Breast epithelium (tissue), 4 donors: ENCODE data around the gene RIMOC1. TPM values are rescaled to one million over a fixed set of nuclear protein-coding genes. Genes with fewer than 3 reads are reported as not detected.
"Not testable (repeated sequence)": the region's sequence is repeated elsewhere in the genome, so short reads cannot be mapped to it uniquely, and the experiment has no call there.

Experiments used
- DNase-seq, 2 donors: peaks; one replicate each; pipeline ENCODE4 v3.0.0-alpha.2; 2019; ENCODE audit warnings: low spot score in 2 of 2
- H3K27ac ChIP-seq, 2 donors: fragments of 200-600 bp; sonication (generic) in 1 of 2; one replicate each; pipeline ENCODE4 v1.5.1; 2016 to 2019; ENCODE audit warnings: mild to moderate bottlenecking in 1 of 2
- H3K27me3 ChIP-seq, 2 donors: fragments of 200-600 bp; sonication (generic) in 1 of 2; one replicate each; pipeline versions ENCODE4 v1.5.1 to v1.6.0; 2017 to 2019; ENCODE audit warnings: control low read depth in 1 of 2, mild to moderate bottlenecking in 1 of 2
- H3K36me3 ChIP-seq: fragments of 200-600 bp; one replicate; pipeline ENCODE4 v1.5.1; 2019
- H3K4me1 ChIP-seq, 2 donors: fragments of 200-600 bp; sonication (generic); one replicate each; pipeline ENCODE4 v1.5.1; 2016 to 2019; ENCODE audit warnings: control low read depth in 1 of 2
- H3K4me3 ChIP-seq, 3 donors: fragments of 200-600 bp; sonication (generic); 1 replicate in 2 of 3; 2 replicates in 1 of 3; pipeline ENCODE4 v1.5.1; 2016 to 2019; ENCODE audit warnings: mild to moderate bottlenecking in 3 of 3, moderate library complexity in 2 of 3
- H3K9me3 ChIP-seq, 2 donors: fragments of 200-600 bp; sonication (generic) in 1 of 2; one replicate each; pipeline ENCODE4 v1.5.1; 2016 to 2019; ENCODE audit warnings: control low read depth in 1 of 2
- POLR2A ChIP-seq: fragments of 450-650 bp; IDR thresholded peaks from one replicate; pipeline ENCODE4 v1.6.1; 2016; ENCODE audit warnings: antibody characterized with exemption, mild to moderate bottlenecking, moderate library complexity
- POLR2AphosphoS5 ChIP-seq, 3 donors: sonication (generic); formaldehyde crosslinking; IDR thresholded peaks; one replicate each; pipeline ENCODE4 v1.6.1; 2017; ENCODE audit warnings: antibody characterized with exemption in 3 of 3
- intact Hi-C: fragments of 100-400 bp; cut with DNase I; formaldehyde crosslinking; loops from one replicate; pipeline ENCODE4 v1.15.1; 2023; ENCODE audit warnings: low total_unique reads
- total RNA-seq, 3 donors: library from RNA; depleted of rRNA; stranded (reverse); fragments of >200 nt; gene quantifications; one replicate each; pipeline ENCODE4 v1.1.0, GENCODE V29; 2016
- TF ChIP-seq, protein P1 (sequence below), 3 donors: fragments of 450-650 bp; IDR thresholded peaks; one replicate each; pipeline ENCODE4 v1.5.1; 2016 to 2017; ENCODE audit warnings: antibody characterized with exemption in 3 of 3, mild to moderate bottlenecking in 3 of 3, moderate library complexity in 3 of 3

The RIMOC1 gene
- total RNA-seq, 3 donors from 2014 or later, result 16.4 to 23.0 (median 21.7) TPM

DNA sequence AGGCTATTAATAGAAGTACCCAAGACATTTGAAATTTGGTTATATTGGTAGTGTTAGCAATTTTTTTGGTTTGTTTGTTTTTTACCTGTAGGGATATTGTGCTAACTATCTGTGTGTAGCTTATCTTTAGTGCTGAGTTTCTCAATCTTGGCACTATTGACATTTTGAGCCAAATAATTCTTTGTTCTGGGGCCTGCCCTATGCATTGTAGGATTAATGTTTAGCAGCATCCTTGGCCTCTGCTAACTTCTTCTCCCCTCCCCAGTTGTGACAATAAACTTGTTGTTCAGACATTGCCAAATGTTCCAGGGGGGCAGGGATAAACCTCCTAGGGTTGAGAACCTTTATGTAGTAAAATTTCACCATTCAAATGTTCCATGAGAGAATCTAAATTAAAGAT lies 24.9 kb downstream of the RIMOC1 start:
- Histone ChIP-seq H3K4me1 (no peaks in the 10 kb centered on the region), H3K27ac (no peak overlapping the region), H3K36me3 (no peaks in the 10 kb centered on the region), H3K9me3 (no peaks in the 10 kb centered on the region), H3K27me3 (no peaks in the 10 kb centered on the region), H3K4me3 (no peak overlapping the region)
- intact Hi-C loops, result no loop called here
- TF ChIP-seq POLR2AphosphoS5 (IDR thresholded peaks at IDR 0.05), result no peak
- TF ChIP-seq POLR2A, result no peak
- TF ChIP-seq, protein P1, sequence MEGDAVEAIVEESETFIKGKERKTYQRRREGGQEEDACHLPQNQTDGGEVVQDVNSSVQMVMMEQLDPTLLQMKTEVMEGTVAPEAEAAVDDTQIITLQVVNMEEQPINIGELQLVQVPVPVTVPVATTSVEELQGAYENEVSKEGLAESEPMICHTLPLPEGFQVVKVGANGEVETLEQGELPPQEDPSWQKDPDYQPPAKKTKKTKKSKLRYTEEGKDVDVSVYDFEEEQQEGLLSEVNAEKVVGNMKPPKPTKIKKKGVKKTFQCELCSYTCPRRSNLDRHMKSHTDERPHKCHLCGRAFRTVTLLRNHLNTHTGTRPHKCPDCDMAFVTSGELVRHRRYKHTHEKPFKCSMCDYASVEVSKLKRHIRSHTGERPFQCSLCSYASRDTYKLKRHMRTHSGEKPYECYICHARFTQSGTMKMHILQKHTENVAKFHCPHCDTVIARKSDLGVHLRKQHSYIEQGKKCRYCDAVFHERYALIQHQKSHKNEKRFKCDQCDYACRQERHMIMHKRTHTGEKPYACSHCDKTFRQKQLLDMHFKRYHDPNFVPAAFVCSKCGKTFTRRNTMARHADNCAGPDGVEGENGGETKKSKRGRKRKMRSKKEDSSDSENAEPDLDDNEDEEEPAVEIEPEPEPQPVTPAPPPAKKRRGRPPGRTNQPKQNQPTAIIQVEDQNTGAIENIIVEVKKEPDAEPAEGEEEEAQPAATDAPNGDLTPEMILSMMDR (IDR thresholded peaks at IDR 0.05), result no peak
- DNase-seq, result no peak

DNA sequence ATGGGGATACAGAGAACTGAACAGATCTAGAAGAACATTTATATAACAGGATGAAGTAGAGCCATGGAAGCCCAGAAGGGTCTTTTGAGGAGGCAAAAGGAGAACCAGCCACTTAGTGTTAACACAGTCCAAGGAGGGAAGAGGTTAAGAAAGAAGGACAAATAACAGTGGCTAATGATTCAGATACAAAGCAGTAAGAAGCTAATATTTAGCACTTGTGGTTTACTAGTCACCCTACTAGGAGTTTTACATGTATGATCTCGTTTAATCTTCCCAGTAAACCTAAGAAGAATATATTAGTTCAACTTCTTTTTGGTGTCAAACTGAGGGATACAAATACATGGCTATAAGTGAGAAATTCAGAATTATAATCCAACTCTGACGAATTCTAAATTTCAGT lies 28.6 kb downstream of the RIMOC1 start:
- DNase-seq, result no peak
- H3K36me3 ChIP-seq, result no peaks in the 10 kb centered on the region
- H3K4me1 ChIP-seq, result no peaks in the 10 kb centered on the region

DNA sequence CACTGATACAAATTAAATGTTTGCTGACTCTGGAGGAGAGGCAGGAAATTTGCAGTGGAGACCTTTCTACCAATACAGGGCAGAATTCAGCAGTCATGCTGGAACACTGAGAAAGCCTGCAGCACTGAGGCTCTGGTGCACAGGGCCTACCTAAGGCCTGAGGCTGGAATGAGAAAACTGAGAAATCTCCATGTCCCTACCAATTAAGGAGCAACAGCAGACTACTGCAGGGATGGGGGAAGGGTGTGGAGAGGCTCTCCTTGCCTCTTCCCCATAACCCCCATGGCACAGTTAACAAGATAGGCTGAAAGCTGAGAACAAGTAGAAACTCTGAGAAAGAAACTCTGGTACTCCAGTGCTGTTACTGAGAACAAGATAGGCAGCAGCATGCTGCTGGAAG lies 31.4 kb downstream of the RIMOC1 start:
- Histone ChIP-seq H3K4me1 (no peaks in the 10 kb centered on the region), H3K36me3 (no peaks in the 10 kb centered on the region), H3K27me3 (no peaks in the 10 kb centered on the region), H3K4me3 (no peak overlapping the region), H3K27ac (no peak overlapping the region), H3K9me3 (no peaks in the 10 kb centered on the region)
- no peak for DNase-seq
- intact Hi-C loops, result no loop called here
- TF ChIP-seq POLR2AphosphoS5 (IDR thresholded peaks at IDR 0.05) (no peak), POLR2A (no peak)

More for the DNA sequence above, 28.6 kb downstream of the RIMOC1 start:
- Histone ChIP-seq H3K4me3 (no peak overlapping the region), H3K9me3 (no peaks in the 10 kb centered on the region), H3K27me3 (no peaks in the 10 kb centered on the region), H3K27ac (no peak overlapping the region)
- intact Hi-C loops, result no loop called here
- TF ChIP-seq, protein P1 (IDR thresholded peaks at IDR 0.05), result no peak
- TF ChIP-seq POLR2A (no peak), POLR2AphosphoS5 (IDR thresholded peaks at IDR 0.05) (no peak)

DNA sequence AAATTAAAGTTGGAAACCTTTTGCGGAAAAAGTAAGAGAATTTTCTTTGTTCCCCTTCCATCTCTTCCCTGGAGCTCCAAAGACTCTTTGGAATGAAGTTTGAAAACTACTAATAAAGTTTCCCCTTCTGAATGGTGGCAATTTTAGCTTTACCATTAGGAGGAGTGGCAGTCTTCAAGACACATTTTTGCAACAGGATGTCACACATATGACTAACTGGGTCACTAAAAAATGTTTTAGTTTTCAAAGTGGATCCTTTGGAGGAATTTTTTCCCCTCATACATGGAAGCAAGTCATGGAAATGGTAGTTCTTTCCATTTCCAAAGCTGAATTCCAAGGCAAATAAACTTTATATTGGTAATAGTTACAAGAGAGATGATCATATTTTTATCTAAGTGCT lies 36.5 kb downstream of the RIMOC1 start:
- H3K4me3 ChIP-seq, result no peak overlapping the region
- intact Hi-C loops, result no loop called here
- no peak overlapping the region for H3K27ac ChIP-seq
- no peaks in the 10 kb centered on the region for H3K4me1 ChIP-seq
- no peaks in the 10 kb centered on the region for H3K9me3 ChIP-seq
- no peaks in the 10 kb centered on the region for H3K27me3 ChIP-seq
- TF ChIP-seq POLR2AphosphoS5 (IDR thresholded peaks at IDR 0.05) (no peak), POLR2A (no peak)
- no peak for DNase-seq
- H3K36me3 ChIP-seq, result peaks cover 4% of the 10 kb centered on the region

DNA sequence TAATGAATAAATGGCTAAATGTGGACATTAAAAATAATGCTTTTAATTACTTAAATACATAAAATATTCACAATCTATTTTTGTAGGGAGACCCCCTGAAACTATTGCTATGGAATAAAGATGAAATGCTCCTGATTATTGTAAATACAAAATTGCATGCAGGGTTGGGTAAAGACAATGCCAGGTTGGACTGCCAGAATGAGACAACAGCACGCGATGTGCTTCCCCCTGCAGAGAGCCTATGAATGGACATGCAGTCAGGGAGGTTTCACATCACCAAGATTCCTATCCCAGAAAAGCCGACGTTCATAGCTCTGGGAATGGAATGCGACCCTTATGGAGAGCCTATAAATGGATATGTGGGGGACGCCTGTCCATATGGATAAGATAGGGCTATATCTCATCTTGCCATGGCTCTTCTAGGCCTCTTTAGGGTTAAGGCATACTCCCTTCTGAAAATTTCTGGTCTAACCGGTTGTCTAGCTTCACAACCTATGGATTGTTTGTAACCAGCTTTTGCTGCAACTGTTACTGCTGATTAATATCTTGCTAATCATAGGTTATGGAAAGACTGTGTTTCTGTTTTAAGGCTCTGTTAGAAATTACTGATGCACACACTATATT lies 41.3 kb downstream of the RIMOC1 start:
- H3K9me3 ChIP-seq, H3K27ac ChIP-seq, H3K4me1 ChIP-seq, DNase-seq, H3K27me3 ChIP-seq, intact Hi-C loops, H3K36me3 ChIP-seq, H3K4me3 ChIP-seq: not testable (repeated sequence)

DNA sequence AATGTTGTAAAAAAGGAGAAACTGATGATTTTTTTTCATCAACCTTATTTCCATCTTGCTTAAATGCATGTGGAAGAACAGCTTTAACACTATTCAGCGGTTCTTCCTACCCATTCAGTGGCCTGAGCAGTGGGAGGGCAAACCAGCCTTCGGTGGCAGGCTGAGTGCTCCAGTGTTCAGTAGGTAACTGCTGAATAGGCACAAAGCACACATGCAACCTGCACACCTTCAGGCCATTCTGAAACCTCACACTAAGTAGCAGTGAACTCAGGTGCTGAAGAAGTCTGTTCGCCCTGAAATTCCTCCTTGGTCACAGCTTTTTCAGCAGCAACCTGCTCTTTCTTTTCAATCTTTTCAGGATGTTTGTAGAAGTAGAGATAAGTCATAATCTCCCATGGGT lies 47.1 kb downstream of the RIMOC1 start:
- Histone ChIP-seq H3K9me3 (peaks cover 0 to 6% of the 10 kb centered on the region in 2 donors), H3K36me3 (no peaks in the 10 kb centered on the region), H3K27ac (no peak overlapping the region), H3K4me1 (no peaks in the 10 kb centered on the region), H3K4me3 (no peak overlapping the region), H3K27me3 (no peaks in the 10 kb centered on the region)
- DNase-seq, result no peak
- intact Hi-C loops, result no loop called here
- TF ChIP-seq, protein P1 (IDR thresholded peaks at IDR 0.05), result no peak
- TF ChIP-seq POLR2AphosphoS5 (IDR thresholded peaks at IDR 0.05) (no peak), POLR2A (no peak)

Other genes starting within 250 kb of the RIMOC1 start
- gene OXCT1, start 33.9 kb upstream of the RIMOC1 start, total RNA-seq, result 10 to 100 TPM; 19.3 to 49.4 (median 21.8) TPM
- gene FBXO4, start 20.9 kb downstream of the RIMOC1 start, total RNA-seq, result 10 to 100 TPM; 13.6 to 34.7 (median 16.7) TPM